ENCODE results near the gene SPATS2L.

- TF ChIP-seq NFATC4 (CRISPR knock-in tag; IDR thresholded peaks at IDR 0.05), result no peak
- no peak for TF ChIP-seq CTCF (IDR thresholded peaks at IDR 0.05)
- TF ChIP-seq TEAD4 (CRISPR knock-in tag; IDR thresholded peaks at IDR 0.05), result no peak
- no peak for TF ChIP-seq JUN (CRISPR knock-in tag; IDR thresholded peaks at IDR 0.05)
- no peak for TF ChIP-seq FOXP1 (CRISPR knock-in tag; IDR thresholded peaks at IDR 0.05; ENCODE audit: borderline replicate concordance)
- TF ChIP-seq HMGXB4 (CRISPR knock-in tag; IDR thresholded peaks at IDR 0.05), result no peak
- no peak for TF ChIP-seq STAT6 (CRISPR knock-in tag; conservative IDR thresholded peaks at IDR 0.05; ENCODE audit: low read depth)
- no peak for TF ChIP-seq SP1 (CRISPR knock-in tag; conservative IDR thresholded peaks at IDR 0.05)
- no peak for TF ChIP-seq ZNF138 (CRISPR knock-in tag; conservative IDR thresholded peaks at IDR 0.05)
- TF ChIP-seq ZNF281 (CRISPR knock-in tag; IDR thresholded peaks at IDR 0.05), result no peak
These were observed 93.1 kb downstream of the SPATS2L start for GRCh38 chr2:200399636-200400035.
